Lung microvascular endothelial cell (primary cell): ENCODE measurements around the gene RIPOR1. TPM values are rescaled to one million over a fixed set of nuclear protein-coding genes. Genes with fewer than 3 reads are reported as not detected.
"Not testable (repeated sequence)": the region's sequence is repeated elsewhere in the genome, so short reads cannot be mapped to it uniquely, and the experiment has no call there.

ENCODE experiments used
- DNase-seq, 2 donors: peaks; one replicate each; pipeline versions ENCODE4 v3.0.0 to v3.0.0-alpha.2; 2010; ENCODE audit warnings: low read depth in 2 of 2
- total RNA-seq: library from RNA; depleted of rRNA; stranded (reverse); fragments of >200 nt; gene quantifications from 2 replicates; pipeline ENCODE4 v1.2.1, GENCODE V29; 2014

The RIPOR1 gene
- total RNA-seq, 1 donor from 2014 or later = 23.4 TPM

GRCh38 chr16:67514382-67514828 lies 14.2 kb upstream of the RIPOR1 start:
- peak; percentile 83 to 84 for DNase-seq

GRCh38 chr16:67516296-67517154 lies 12.1 kb upstream of the RIPOR1 start:
- DNase-seq = peak in 1 of 2 donors; percentile 73

- DNase-seq = no peak
These were observed 11.5 kb upstream of the RIPOR1 start for GRCh38 chr16:67517155-67517445.

GRCh38 chr16:67517661-67518423 lies 10.8 kb upstream of the RIPOR1 start:
- no peak for DNase-seq

DNA sequence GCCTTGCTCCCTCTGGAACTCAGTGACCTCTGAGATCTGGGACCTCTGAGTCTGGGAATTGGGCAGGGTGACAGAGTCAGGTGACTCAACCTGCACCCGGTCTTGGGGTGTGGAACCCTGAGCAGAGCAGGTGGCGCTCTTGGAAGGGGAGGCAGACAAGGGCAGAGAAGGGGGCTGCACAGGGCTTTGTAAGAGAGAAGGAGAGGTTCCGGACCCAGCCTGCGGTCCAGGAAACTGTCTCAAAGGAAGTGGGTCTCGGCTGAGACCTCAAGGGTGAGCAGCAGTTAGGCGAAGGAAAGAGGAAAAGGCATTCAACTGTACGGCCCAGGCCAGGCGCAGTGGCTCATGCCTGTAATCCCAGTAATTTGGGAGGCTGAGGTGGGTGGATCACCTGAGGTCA lies 10.0 kb upstream of the RIPOR1 start:
- no peak for DNase-seq

- DNase-seq = no peak
These were observed 9.4 kb upstream of the RIPOR1 start for GRCh38 chr16:67519242-67519641.

DNA sequence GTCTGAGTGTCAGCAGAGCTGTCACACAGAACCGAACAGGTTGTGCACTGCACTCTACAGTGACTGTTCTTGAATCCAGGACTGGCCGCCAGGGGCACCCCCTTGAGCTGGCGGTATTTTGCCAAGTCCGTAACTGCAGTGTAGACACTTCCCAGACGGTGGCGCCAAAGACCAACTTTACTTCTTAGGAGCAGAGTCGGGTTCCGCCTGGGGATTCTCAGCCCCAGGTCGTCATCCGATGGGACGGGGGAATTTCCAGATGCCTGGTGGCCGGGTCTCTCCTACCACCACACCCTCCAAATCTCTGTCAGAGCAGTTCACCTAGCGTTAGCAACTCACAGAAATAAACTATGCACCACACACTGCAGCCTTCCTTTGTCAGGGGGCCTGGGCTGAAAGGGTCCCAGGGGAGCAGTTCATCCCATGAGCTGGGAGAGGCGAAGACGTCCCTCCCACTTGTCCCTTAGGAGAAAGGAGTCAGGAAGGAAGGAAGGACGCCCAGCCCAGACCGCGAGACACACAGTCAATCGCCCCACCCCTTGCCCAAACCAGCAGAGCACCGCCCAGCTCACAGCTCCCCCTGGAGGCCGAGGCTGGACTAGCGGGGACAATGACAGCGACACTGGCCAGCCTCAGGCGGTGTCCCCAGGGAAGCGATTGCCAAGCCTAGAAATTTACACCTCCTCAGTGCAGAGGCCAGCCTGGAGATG lies 7.4 kb upstream of the RIPOR1 start:
- DNase-seq = peak; percentile 97 to 98

DNA sequence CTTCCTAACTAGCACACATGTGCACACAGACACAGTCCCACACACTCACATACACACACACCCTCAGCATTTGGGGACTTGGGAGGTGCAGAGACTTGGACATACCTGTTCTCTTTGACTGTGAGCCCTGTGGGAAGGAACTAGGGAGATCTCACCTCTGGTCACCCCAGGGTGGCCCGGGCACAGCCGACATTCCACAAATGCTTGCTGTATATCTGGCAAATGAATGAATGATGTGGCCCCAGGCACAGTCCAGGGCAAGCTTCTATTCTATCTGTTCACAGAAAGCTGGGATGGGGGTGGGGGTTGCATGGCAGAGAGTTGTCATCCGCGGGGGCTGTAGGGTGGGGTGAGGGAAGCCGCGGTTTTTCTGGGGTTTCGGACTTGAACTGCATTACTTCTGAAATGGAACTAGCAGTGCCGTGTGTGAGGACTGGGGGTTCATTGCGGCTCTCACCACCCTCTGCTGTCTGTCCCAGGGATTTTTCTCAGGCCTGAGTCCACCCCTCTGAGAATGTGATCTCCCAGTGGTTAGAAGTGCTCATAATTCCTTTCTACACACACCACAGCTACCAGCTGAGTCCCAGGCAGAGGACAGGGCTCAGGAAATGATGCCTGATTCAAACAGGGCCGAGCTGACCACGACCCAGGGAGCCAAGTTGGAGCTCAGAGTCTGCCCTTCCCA lies 3.3 kb upstream of the RIPOR1 start:
- peak in 1 of 2 donors; percentile 38 for DNase-seq

DNA sequence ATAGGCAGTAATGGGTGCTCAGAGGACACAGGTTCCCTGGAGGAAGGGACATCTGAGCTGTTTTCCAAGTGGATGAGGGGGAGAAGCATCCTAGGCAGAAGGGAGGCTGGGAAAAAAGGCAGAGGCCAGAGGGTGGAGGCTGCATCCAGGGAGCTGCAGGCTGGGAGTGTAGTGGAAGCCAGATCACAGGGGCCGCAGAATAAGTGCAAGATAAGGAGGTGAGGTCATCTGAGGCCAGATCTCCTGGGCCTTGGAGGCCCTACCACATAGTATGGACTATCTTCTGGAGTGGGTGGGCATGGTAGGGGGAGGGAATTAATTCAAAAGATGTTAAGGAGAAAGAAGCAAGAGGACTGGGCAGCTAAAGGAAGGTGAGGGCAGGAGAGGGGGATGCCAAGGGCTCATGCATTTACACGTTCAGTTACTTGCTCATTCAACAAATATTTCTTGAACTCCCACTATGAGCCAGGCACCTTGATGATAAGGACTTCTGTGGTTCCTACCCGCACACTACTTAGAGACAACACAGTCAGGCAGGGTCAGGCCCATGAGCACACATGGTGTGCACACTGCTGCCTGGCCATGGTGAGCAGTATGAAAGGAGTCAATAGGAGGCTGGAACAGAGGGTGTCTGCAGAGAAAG lies 2.4 kb upstream of the RIPOR1 start:
- no peak for DNase-seq

GRCh38 chr16:67528870-67529581 lies 397 bp downstream of the RIPOR1 start:
- peak; percentile 28 to 39 for DNase-seq

DNA sequence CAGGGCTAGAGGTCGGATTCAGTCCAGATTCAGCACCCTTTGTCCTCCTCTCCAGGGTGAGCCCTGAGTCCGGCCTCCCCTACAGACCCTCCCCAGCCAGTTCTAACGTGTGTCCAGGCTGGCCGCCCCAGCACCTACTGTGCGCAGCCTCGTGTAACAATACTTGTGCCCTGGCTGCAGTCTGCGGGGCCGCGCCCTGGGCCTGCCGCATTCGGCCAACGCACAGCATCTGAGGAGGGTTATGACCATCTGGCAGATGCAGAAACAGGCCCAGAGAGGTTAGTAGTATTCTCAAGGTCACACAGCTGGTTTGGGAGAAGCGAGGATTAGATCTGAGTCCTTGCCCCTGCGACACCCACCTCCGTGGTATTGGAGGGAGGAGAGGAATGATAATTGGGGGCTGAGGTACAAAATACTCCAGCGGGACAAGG lies 968 bp downstream of the RIPOR1 start:
- peak; percentile 30 to 44 for DNase-seq

- DNase-seq = peak; percentile 56 to 68
These were observed 1.6 kb downstream of the RIPOR1 start for GRCh38 chr16:67530013-67530939.

DNA sequence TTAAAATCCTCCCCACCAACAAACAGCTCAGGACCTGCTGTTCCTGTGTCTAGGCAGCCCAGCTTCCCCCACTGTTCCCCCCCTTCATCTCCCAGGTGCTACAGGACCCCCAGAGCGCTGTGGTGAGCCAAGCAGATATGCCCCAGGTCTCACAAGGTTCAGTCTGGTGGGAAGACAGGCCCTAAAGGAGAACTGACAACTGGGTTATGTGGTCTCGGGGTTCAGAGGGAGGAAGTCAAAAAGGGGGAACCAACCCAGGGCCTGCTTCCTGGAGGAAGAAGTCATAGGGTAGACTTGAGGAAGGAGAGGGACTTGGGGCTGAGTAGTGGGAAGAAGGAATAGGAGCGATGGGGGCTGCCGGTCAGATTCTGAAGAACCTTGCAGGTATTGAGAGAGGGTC lies 2.6 kb downstream of the RIPOR1 start:
- no peak for DNase-seq

GRCh38 chr16:67533024-67533560 lies 4.5 kb downstream of the RIPOR1 start:
- DNase-seq = no peak

- not testable (repeated sequence) for DNase-seq
These were observed 5.4 kb downstream of the RIPOR1 start for GRCh38 chr16:67533987-67534386.

DNA sequence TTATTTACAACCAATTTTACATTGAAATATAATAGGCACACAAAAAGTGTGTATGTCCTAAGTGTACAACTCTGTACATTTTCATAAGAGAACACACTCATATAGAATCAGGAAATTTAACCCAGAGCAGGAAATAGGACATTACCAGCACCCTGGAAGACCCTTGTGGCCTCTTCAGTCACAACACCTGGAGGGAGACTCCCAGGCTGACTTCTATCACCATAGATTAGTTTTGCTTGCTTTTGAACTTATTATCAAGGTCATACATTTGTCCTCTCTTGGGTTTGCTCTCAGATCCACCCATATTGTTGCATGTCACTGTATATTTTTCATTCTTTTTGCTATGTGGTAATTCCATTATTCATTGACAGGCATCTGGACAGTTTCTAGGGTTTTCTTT lies 5.8 kb downstream of the RIPOR1 start:
- no peak for DNase-seq

DNA sequence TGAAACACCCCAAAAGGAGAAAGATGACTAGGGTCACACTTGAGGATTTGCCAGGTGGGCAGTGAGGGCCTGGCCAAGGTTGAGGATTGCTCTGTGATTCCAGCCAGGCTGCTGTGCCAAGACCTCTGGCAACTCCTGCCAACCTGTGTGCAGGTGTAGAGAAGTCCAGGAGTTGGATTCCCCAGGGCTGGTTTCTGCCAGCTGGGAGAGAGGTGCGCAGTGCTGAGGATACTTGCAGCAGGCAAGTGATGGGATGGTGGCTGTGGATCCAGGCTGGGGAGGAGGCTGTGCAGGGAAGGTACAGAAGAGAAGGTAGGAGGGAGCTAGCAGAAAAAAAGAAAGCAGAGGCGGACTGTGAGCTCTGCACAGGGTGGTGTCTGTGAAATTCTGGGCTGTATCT lies 6.6 kb downstream of the RIPOR1 start:
- no peak for DNase-seq

DNA sequence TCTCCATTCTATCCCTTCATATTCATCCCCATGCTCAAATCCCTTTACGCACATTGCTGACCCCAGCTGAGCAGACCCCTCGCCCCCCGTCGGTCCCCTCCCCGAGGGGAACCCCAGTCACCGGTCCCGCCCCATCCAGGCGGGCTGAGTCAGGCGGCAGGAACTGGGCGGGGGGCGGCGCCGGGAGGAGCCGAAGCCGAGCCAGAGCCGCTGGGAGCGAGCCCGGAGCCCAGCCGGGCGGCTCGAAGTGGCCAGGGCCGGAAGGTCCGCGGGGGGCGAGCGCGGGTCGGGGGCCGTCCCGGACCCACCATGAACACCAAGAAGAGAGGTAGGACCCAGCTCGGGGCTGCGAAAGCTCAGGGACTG lies 8.6 kb downstream of the RIPOR1 start:
- DNase-seq = peak; percentile 86 to 87
